Activated CD8-positive, alpha-beta memory T cell treated with anti-CD3 and anti-CD28 coated beads, Interleukin-2, amount 50 U/mL, for 1 hour (primary cell): ENCODE results near the gene STXBP6.

Experiments
- DNase-seq: peaks from one replicate; pipeline ENCODE4 v3.0.0-alpha.2; 2020; ENCODE audit errors: extremely low read depth

STXBP6 gene

GRCh38 chr14:24831677-24832076 is 218.3 kb downstream of the STXBP6 start:
- DNase-seq: no peak

GRCh38 chr14:24829862-24830261 is 220.1 kb downstream of the STXBP6 start:
- no peak for DNase-seq

GRCh38 chr14:24828486-24828885 is 221.5 kb downstream of the STXBP6 start:
- no peak for DNase-seq

GRCh38 chr14:24826390-24826789 is 223.6 kb downstream of the STXBP6 start:
- DNase-seq: no peak

- DNase-seq: no peak
These were observed 229.3 kb downstream of the STXBP6 start for GRCh38 chr14:24820616-24821015.

GRCh38 chr14:24818823-24819341 is 231.1 kb downstream of the STXBP6 start:
- no peak for DNase-seq

- no peak for DNase-seq
These were observed 231.7 kb downstream of the STXBP6 start for GRCh38 chr14:24818058-24818822.

GRCh38 chr14:24817212-24818057 is 232.5 kb downstream of the STXBP6 start:
- DNase-seq: no peak

- DNase-seq: no peak
These were observed 233.1 kb downstream of the STXBP6 start for GRCh38 chr14:24816929-24817211.

- DNase-seq: no peak
These were observed 233.7 kb downstream of the STXBP6 start for GRCh38 chr14:24816011-24816928.

GRCh38 chr14:24815543-24815942 is 234.4 kb downstream of the STXBP6 start:
- DNase-seq: no peak

- DNase-seq: no peak
These were observed 235.0 kb downstream of the STXBP6 start for GRCh38 chr14:24814944-24815343.

- DNase-seq: no peak
These were observed 235.6 kb downstream of the STXBP6 start for GRCh38 chr14:24814346-24814745.

- no peak for DNase-seq
These were observed 236.1 kb downstream of the STXBP6 start for GRCh38 chr14:24813819-24814259.

GRCh38 chr14:24813089-24813815 is 236.7 kb downstream of the STXBP6 start:
- DNase-seq: no peak

GRCh38 chr14:24809135-24809534 is 240.8 kb downstream of the STXBP6 start:
- DNase-seq: no peak

- DNase-seq: no peak
These were observed 241.5 kb downstream of the STXBP6 start for GRCh38 chr14:24808412-24808811.

- DNase-seq: no peak
These were observed 243.8 kb downstream of the STXBP6 start for GRCh38 chr14:24806061-24806678.

GRCh38 chr14:24804552-24805212 is 245.3 kb downstream of the STXBP6 start:
- DNase-seq: no peak

- no peak for DNase-seq
These were observed 245.9 kb downstream of the STXBP6 start for GRCh38 chr14:24803933-24804494.
